Rectal smooth muscle tissue (tissue), 1 donor: ENCODE data around the gene GALNT5.
"Not testable (repeated sequence)": the region's sequence is repeated elsewhere in the genome, so short reads cannot be mapped to it uniquely, and the experiment has no call there.

Source experiments
- H3K27ac ChIP-seq: one replicate; pipeline ENCODE4 v1.7.0; 2013; ENCODE audit warnings: low read depth, low read length, inconsistent platforms
- H3K27me3 ChIP-seq: one replicate; pipeline ENCODE4 v1.7.0; 2013; ENCODE audit warnings: low read length; ENCODE audit not compliant: control insufficient read depth, insufficient read depth
- H3K36me3 ChIP-seq: one replicate; pipeline ENCODE4 v1.7.0; 2013; ENCODE audit warnings: low read length; ENCODE audit not compliant: control insufficient read depth, insufficient read depth
- H3K4me1 ChIP-seq: one replicate; pipeline ENCODE4 v1.7.0; 2013; ENCODE audit warnings: low read length; ENCODE audit not compliant: control insufficient read depth, insufficient read depth
- H3K4me3 ChIP-seq: one replicate; pipeline ENCODE4 v1.7.0; 2013; ENCODE audit warnings: low read length
- H3K9ac ChIP-seq: one replicate; pipeline ENCODE4 v1.7.0; 2013; ENCODE audit warnings: low read length

Gene GALNT5

DNA sequence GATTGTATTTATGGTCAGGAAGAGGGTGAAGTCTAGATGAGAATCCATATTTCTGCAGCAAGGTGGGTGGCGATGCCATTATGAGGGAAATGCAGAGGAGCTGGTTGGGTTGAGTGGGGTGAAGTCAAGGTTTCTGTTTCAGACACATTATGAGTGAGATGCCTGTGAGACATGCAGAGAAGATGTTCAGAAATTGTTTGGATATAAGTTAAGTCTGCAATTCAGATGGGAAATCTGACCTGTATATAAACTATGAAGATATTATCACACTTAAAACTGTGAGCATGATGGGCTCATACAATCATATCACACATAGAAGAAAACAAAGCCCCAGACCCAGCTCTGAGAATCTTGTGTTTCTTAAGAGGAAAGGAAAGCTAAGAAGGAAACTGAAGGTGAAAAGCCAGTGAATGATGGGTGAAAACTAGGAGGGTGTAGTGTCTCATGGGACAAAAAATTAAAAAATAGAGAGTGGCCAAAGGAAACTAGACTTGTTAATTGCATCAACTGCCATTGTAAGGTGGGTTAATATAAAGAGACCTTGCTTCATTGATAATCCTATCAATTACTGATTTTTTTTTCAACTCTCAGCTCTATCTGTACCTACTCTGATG, 14.2 kb downstream of the GALNT5 start:
- Histone ChIP-seq H3K36me3 (no peaks in the 10 kb centered on the region), H3K27me3 (no peaks in the 10 kb centered on the region), H3K9ac (no peak overlapping the region), H3K4me1 (no peaks in the 10 kb centered on the region), H3K27ac (no peak overlapping the region), H3K4me3 (no peak overlapping the region)

DNA sequence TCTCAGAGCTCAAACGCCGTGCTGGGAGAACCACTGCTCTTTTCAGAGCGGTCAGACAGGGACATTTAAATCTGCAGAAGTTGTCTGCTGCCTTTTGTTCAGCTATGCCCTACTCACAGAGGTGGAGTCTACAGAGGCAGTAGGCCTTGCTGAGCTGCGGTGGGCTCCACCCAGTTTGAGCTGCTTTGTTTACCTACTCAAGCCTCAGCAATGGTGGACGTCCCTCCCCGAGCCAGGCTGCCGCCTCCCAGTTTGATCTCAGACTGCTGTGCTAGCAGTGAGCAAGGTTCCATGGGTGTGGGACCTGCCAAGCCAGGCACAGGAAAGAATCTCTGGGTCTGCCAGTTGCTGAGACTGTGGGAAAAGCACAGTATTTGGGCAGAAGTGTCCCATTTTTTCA, 21.8 kb downstream of the GALNT5 start:
- H3K36me3 ChIP-seq, H3K27ac ChIP-seq, H3K4me3 ChIP-seq, H3K4me1 ChIP-seq, H3K9ac ChIP-seq, H3K27me3 ChIP-seq: not testable (repeated sequence)

GRCh38 chr2:157281316-157281715, 23.8 kb downstream of the GALNT5 start:
- H3K4me3 ChIP-seq: no peak overlapping the region
- no peak overlapping the region for H3K9ac ChIP-seq
- H3K4me1 ChIP-seq: no peaks in the 10 kb centered on the region
- H3K36me3 ChIP-seq: no peaks in the 10 kb centered on the region
- no peak overlapping the region for H3K27ac ChIP-seq
- no peaks in the 10 kb centered on the region for H3K27me3 ChIP-seq

DNA sequence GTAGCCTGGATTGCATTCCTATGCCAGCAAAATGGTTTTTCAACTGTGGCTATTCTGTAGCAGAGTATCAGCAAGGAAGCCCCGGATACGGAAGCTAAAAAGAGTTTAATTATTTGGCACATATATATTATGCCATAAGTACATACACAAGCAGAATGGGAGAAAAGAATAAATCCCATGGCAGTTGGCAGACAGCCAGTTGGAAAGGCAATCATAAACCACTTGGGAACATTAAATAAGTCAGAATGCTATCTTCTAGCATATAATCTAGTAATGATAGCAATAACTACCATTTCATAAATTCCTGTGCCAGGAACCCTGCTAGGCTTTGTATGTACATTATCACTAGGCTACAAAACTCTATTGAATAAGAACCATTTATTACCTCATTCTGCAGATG, 26.0 kb downstream of the GALNT5 start:
- Histone ChIP-seq H3K27ac (no peak overlapping the region), H3K4me3 (no peak overlapping the region), H3K27me3 (no peaks in the 10 kb centered on the region), H3K4me1 (no peaks in the 10 kb centered on the region), H3K36me3 (no peaks in the 10 kb centered on the region), H3K9ac (no peak overlapping the region)

DNA sequence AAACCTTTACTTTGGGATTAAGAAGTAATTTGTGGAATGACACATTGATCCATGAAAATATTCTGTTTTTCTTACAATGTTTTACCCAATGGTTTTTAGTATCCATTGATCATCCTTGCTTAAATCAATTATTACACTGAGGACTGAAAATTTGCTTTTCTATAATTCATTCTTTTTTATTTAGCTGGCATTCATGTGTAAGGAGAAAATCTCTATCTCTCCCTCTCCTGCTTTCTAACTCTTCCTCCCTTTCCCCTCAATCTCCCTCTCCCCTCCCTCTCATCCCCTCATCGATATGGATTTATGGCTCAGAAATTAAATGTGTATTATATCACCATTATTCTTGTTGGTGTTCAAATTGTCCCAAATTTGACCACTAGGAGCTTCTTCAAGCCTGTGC, 29.7 kb downstream of the GALNT5 start:
- Histone ChIP-seq H3K27me3 (no peaks in the 10 kb centered on the region), H3K4me3 (no peak overlapping the region), H3K27ac (no peak overlapping the region), H3K9ac (no peak overlapping the region), H3K4me1 (no peaks in the 10 kb centered on the region), H3K36me3 (no peaks in the 10 kb centered on the region)

DNA sequence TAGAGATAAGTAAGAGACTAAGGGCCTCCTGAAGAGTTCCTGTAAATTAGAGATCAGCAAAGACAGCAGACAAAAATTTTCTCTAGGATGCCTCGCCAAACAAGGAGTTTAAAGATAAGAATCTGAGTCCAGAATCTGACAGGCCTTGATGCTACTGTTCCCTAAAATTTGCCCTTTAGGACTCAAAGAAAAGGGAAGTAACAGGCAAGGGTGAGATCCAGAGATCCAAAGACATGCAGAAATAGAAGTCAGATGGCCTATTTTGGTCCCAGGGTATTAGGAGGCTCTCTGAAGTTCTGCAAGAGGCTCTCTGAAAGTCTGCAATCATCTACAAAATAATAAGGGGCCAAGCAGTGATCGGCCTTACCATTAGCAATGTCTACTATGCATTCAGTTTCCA, 33.0 kb downstream of the GALNT5 start:
- Histone ChIP-seq H3K9ac (no peak overlapping the region), H3K27me3 (no peaks in the 10 kb centered on the region), H3K36me3 (no peaks in the 10 kb centered on the region)

GRCh38 chr2:157291018-157291417, 33.5 kb downstream of the GALNT5 start:
- Histone ChIP-seq H3K36me3 (no peaks in the 10 kb centered on the region), H3K4me1 (no peaks in the 10 kb centered on the region), H3K27me3 (no peaks in the 10 kb centered on the region), H3K27ac (no peak overlapping the region), H3K4me3 (no peak overlapping the region), H3K9ac (no peak overlapping the region)

More for the DNA sequence above, 33.0 kb downstream of the GALNT5 start:
- Histone ChIP-seq H3K4me1 (no peaks in the 10 kb centered on the region), H3K27ac (no peak overlapping the region), H3K4me3 (no peak overlapping the region)

GRCh38 chr2:157292853-157293252, 35.3 kb downstream of the GALNT5 start:
- H3K4me1 ChIP-seq: no peaks in the 10 kb centered on the region
- no peak overlapping the region for H3K4me3 ChIP-seq
- H3K27me3 ChIP-seq: no peaks in the 10 kb centered on the region
- no peak overlapping the region for H3K27ac ChIP-seq
- no peak overlapping the region for H3K9ac ChIP-seq
- no peaks in the 10 kb centered on the region for H3K36me3 ChIP-seq

DNA sequence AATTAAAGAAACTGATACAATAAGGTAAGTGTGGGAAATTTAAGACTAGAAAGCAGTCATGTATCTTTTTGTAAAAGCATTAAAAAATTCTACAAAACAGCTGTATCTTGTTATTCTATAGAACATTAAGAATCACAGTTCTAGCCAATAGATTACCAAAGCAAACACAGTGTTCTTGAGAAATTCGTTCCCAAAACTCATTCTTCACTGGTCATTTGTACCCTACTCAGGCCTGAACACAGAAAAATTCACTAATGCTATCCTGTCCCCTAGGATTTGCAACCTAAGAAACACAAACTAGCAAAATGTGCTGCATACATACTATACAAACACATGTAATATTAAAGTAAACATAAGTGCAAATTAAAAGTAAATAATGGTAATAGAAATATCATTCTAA, 39.0 kb downstream of the GALNT5 start:
- no peaks in the 10 kb centered on the region for H3K4me1 ChIP-seq
- H3K4me3 ChIP-seq: no peak overlapping the region
- no peaks in the 10 kb centered on the region for H3K27me3 ChIP-seq
- no peak overlapping the region for H3K27ac ChIP-seq
- H3K36me3 ChIP-seq: no peaks in the 10 kb centered on the region
- H3K9ac ChIP-seq: no peak overlapping the region

DNA sequence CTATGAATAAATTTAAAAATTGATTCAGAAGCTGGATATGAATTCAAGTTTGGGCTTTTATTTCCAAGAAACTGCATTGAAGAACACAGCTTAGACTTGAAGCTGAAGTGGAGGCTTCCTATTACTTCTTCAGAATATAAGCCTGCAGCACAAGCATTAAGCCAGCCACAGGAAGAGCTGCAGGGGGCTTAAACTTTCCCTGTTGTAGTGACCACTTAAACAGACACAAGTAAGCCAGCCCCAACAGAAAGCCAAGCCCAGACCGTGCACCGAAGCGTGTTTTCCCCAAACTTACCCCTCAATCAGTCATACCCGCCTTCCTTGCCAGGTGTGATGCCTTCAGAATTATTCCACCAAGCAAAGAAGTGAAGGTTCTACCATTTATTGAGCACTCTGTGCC, 39.5 kb downstream of the GALNT5 start:
- no peak overlapping the region for H3K27ac ChIP-seq
- no peak overlapping the region for H3K9ac ChIP-seq
- no peaks in the 10 kb centered on the region for H3K4me1 ChIP-seq
- no peaks in the 10 kb centered on the region for H3K27me3 ChIP-seq
- no peak overlapping the region for H3K4me3 ChIP-seq
- H3K36me3 ChIP-seq: no peaks in the 10 kb centered on the region

DNA sequence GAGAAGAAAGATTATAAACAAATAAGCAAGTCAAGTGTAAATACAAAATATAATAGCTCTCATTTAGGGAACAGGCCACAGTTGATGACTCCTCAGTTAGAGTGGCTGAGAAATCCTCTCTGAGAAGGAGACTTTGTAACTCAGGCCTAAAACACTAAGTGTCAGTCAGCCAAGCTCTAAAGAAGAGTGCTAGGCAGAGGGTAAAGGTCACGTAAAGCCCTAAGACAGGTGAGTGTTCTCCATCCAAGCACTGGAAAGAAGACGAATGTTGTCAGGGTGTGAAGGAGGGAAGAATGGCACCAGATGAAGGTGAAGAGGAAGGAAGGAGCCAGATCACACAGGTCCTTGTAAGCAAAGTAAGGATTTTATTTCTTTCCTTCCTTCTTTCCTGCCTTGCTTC, 43.8 kb downstream of the GALNT5 start:
- H3K27me3 ChIP-seq: no peaks in the 10 kb centered on the region
- no peak overlapping the region for H3K27ac ChIP-seq
- H3K36me3 ChIP-seq: no peaks in the 10 kb centered on the region
- no peak overlapping the region for H3K4me3 ChIP-seq
- no peak overlapping the region for H3K9ac ChIP-seq
- H3K4me1 ChIP-seq: no peaks in the 10 kb centered on the region

- Histone ChIP-seq H3K9ac (no peak overlapping the region), H3K4me1 (no peaks in the 10 kb centered on the region), H3K27me3 (no peaks in the 10 kb centered on the region), H3K36me3 (no peaks in the 10 kb centered on the region), H3K27ac (no peak overlapping the region), H3K4me3 (no peak overlapping the region)
These were observed 45.1 kb downstream of the GALNT5 start for GRCh38 chr2:157302492-157303099.

- no peak overlapping the region for H3K9ac ChIP-seq
- no peaks in the 10 kb centered on the region for H3K4me1 ChIP-seq
- no peaks in the 10 kb centered on the region for H3K36me3 ChIP-seq
- H3K27me3 ChIP-seq: no peaks in the 10 kb centered on the region
- H3K4me3 ChIP-seq: no peak overlapping the region
- H3K27ac ChIP-seq: no peak overlapping the region
These were observed 46.1 kb downstream of the GALNT5 start for GRCh38 chr2:157303612-157304011.
